ENCODE results near the gene COX7A2. TPM values are rescaled to one million over a fixed set of nuclear protein-coding genes. Genes with fewer than 3 reads are reported as not detected.

COX7A2 gene
- total RNA-seq, 1 donor from 2014 or later = 280 TPM

DNA sequence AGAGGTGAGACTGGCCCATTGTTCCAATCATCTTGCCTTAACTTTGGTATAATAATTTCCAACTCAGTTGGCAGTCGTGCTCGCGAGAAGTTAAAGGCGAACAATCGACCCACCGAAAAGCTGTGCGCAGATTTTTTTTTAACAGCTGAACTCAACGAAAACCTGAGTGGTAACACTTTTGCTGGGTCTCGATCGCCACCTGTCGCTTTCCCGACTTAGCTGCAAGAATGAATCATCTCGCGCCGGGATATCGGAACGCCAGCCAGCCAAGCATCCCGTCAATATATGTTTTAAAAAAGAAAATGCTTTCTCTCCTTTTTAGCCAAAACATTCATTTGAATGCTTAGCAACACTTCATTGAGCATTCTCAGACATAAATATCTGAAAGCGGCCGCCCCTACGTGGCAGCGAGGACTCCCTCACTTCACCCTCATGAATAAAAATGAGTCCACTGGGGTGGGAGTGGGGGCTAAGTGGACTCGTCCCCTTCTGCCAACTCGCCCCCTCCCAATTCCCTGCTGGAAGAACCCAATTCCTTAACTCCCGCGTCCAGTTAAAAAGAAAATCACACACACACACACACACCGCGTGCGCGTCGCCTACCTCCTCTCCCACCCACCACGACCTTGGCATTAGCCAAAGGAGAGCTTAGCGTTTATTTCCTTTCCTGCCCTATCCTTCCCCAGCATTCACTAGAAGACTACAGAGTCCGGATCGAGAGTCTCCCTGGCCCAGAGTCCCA is 39.2 kb downstream of the COX7A2 start:
- Histone ChIP-seq H3K9ac (ENCODE audit: low read depth in 1 of 3, low read length in 3 of 3) (peak overlapping the region; percentile 71 to 77 (median 73)), H3K9me3 (ENCODE audit: control insufficient read depth in 3 of 3, low read length in 3 of 3) (no peaks in the 10 kb centered on the region), H3K27ac (ENCODE audit: low read depth, low read length) (peak overlapping the region; percentile 70), H3K27me3 (ENCODE audit: control insufficient read depth in 3 of 3, insufficient read depth in 3 of 3, low read length in 3 of 3) (peaks cover 32 to 61% (median 59%) of the 10 kb centered on the region in 3 donors), H3K4me3 (ENCODE audit: low read length in 3 of 3) (peak overlapping the region; percentile 72 to 78 (median 74)), H3K36me3 (ENCODE audit: control insufficient read depth in 3 of 3, insufficient read depth in 3 of 3, low read length in 3 of 3) (no peaks in the 10 kb centered on the region), H3K4me1 (ENCODE audit: control insufficient read depth in 3 of 3, insufficient read depth in 3 of 3, low read length in 3 of 3) (peaks cover 26 to 45% (median 35%) of the 10 kb centered on the region in 3 donors)

DNA sequence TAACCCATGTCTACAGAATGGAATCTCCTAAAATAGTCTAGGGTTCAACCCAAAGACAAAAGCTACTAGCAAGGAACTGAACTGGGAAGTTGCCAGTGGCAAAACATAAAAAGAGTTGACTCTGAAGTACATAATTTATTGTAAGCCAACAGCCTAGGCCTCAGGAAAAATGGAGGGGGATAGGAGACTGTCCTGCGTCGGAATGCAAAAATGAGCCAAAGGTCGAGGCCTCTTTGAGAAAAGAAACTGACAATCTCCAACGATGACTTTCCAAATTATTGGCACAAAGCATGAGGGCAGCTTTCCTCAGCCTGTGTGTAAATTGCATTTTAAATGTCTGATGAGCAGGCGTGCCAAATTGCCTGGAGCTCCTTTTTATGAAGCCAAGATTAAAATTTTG is 39.9 kb downstream of the COX7A2 start:
- H3K27me3 ChIP-seq (ENCODE audit: control insufficient read depth in 3 of 3, insufficient read depth in 3 of 3, low read length in 3 of 3) = peaks cover 32 to 59% (median 58%) of the 10 kb centered on the region in 3 donors

DNA sequence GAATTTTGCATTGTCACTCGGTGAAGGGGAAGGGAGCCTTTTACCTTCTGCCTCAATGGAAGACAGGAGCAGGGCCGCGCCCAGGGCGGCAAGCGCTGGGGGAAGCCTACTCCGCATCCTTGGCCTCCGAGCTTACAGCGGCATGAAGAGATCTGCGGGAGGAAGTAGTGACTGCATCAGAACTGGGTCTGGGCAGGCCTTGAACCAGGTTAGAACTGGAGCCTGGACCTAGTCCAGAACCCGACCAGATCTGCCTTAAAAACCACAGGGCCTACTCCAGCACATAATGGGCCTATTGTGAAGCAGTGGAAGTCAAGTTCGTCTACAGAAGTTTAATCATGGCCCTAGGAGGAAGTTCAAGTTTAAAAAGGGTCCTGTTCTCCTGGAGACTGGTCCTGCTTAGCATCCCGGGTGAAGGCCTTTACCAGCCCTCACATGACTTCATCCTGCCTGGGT is 40.9 kb downstream of the COX7A2 start:
- no peak overlapping the region for H3K9ac ChIP-seq (ENCODE audit: low read depth in 1 of 3, low read length in 3 of 3)
- H3K4me1 ChIP-seq (ENCODE audit: control insufficient read depth in 3 of 3, insufficient read depth in 3 of 3, low read length in 3 of 3) = peaks cover 23 to 37% (median 28%) of the 10 kb centered on the region in 3 donors

More for the DNA sequence above, 39.9 kb downstream of the COX7A2 start:
- Histone ChIP-seq H3K9ac (ENCODE audit: low read depth in 1 of 3, low read length in 3 of 3) (no peak overlapping the region), H3K4me3 (ENCODE audit: low read length in 3 of 3) (peak overlapping the region in 2 of 3 donors; percentile 2 to 74), H3K4me1 (ENCODE audit: control insufficient read depth in 3 of 3, insufficient read depth in 3 of 3, low read length in 3 of 3) (peaks cover 25 to 43% (median 34%) of the 10 kb centered on the region in 3 donors), H3K27ac (ENCODE audit: low read depth, low read length) (peak overlapping the region; percentile 70), H3K9me3 (ENCODE audit: control insufficient read depth in 3 of 3, low read length in 3 of 3) (no peaks in the 10 kb centered on the region), H3K36me3 (ENCODE audit: control insufficient read depth in 3 of 3, insufficient read depth in 3 of 3, low read length in 3 of 3) (no peaks in the 10 kb centered on the region)

DNA sequence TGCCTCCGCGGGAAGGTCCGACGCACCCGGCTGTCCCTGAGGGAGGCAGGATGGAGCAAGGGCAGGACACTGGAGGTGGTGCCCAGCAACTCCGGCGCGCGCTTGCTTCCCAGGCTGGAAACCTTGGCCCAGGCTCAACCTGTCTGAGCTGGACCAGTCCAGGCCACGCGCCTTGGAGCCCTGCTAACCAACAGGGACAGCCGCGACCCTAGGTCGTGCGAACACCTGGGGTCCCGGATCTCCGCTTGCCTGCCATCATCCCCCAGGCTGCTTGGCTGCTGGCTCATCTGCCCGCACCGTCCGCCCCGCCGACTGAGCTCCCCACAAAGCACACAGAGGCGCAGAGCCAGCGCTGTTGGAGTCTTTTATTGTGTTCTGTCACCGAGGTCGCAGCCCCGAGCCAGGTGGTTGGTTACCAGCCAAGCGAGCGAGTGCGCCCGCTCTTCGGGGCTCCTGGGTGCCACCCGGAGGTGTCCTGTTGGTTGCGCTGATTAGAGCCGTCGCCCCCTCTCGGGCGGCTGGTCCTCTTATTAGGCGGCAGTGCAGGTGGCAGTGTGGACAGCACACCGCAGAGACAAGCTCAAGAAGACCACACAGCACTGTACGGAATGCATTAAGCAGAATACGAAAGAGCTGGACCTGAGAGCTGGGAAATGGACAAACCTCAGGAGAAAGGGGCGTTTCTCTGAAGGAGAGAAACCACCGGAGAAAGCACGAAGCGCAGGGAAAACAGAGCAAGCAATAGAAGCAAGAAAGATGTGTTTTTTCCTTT is 41.5 kb downstream of the COX7A2 start:
- peak overlapping the region; percentile 38 for H3K27ac ChIP-seq (ENCODE audit: low read depth, low read length)
- H3K4me3 ChIP-seq (ENCODE audit: low read length in 3 of 3) = peak overlapping the region; percentile 49 to 56 (median 49)
- peak overlapping the region; percentile 8 to 33 (median 20) for H3K9ac ChIP-seq (ENCODE audit: low read depth in 1 of 3, low read length in 3 of 3)
- H3K36me3 ChIP-seq (ENCODE audit: control insufficient read depth in 3 of 3, insufficient read depth in 3 of 3, low read length in 3 of 3) = no peaks in the 10 kb centered on the region
- peaks cover 25 to 44% (median 43%) of the 10 kb centered on the region in 3 donors for H3K27me3 ChIP-seq (ENCODE audit: control insufficient read depth in 3 of 3, insufficient read depth in 3 of 3, low read length in 3 of 3)
- peaks cover 23 to 37% (median 28%) of the 10 kb centered on the region in 3 donors for H3K4me1 ChIP-seq (ENCODE audit: control insufficient read depth in 3 of 3, insufficient read depth in 3 of 3, low read length in 3 of 3)
- no peaks in the 10 kb centered on the region for H3K9me3 ChIP-seq (ENCODE audit: control insufficient read depth in 3 of 3, low read length in 3 of 3)

More for the DNA sequence above, 40.9 kb downstream of the COX7A2 start:
- Histone ChIP-seq H3K4me3 (ENCODE audit: low read length in 3 of 3) (peak overlapping the region in 2 of 3 donors; percentile 49 to 56), H3K27ac (ENCODE audit: low read depth, low read length) (peak overlapping the region; percentile 38), H3K36me3 (ENCODE audit: control insufficient read depth in 3 of 3, insufficient read depth in 3 of 3, low read length in 3 of 3) (no peaks in the 10 kb centered on the region), H3K27me3 (ENCODE audit: control insufficient read depth in 3 of 3, insufficient read depth in 3 of 3, low read length in 3 of 3) (peaks cover 30 to 50% (median 49%) of the 10 kb centered on the region in 3 donors), H3K9me3 (ENCODE audit: control insufficient read depth in 3 of 3, low read length in 3 of 3) (no peaks in the 10 kb centered on the region)

DNA sequence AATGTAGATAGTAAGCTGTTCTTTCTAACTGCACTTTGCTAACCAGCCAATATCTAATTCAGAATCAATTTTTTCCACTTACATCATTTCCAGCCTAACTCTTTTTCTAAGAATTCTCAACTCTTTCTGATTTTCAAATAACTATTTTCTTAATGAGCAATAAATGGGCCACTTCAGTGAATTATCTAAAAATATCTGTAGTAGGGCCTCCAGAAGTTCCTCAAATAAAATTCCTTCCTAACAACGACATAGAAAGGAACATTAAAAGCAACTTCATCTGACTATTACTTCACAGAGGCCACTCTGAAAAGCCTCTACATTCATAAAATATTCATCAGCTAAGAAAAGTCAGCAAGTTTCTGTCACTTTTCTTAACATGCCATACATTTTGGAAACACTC is 42.6 kb downstream of the COX7A2 start:
- H3K27ac ChIP-seq (ENCODE audit: low read depth, low read length) = peak overlapping the region; percentile 38
- H3K4me3 ChIP-seq (ENCODE audit: low read length in 3 of 3) = no peak overlapping the region
- H3K36me3 ChIP-seq (ENCODE audit: control insufficient read depth in 3 of 3, insufficient read depth in 3 of 3, low read length in 3 of 3) = no peaks in the 10 kb centered on the region
- H3K9ac ChIP-seq (ENCODE audit: low read depth in 1 of 3, low read length in 3 of 3) = no peak overlapping the region
- peaks cover 20 to 30% (median 23%) of the 10 kb centered on the region in 3 donors for H3K4me1 ChIP-seq (ENCODE audit: control insufficient read depth in 3 of 3, insufficient read depth in 3 of 3, low read length in 3 of 3)
- no peaks in the 10 kb centered on the region for H3K9me3 ChIP-seq (ENCODE audit: control insufficient read depth in 3 of 3, low read length in 3 of 3)
- peaks cover 25 to 35% (median 34%) of the 10 kb centered on the region in 3 donors for H3K27me3 ChIP-seq (ENCODE audit: control insufficient read depth in 3 of 3, insufficient read depth in 3 of 3, low read length in 3 of 3)

DNA sequence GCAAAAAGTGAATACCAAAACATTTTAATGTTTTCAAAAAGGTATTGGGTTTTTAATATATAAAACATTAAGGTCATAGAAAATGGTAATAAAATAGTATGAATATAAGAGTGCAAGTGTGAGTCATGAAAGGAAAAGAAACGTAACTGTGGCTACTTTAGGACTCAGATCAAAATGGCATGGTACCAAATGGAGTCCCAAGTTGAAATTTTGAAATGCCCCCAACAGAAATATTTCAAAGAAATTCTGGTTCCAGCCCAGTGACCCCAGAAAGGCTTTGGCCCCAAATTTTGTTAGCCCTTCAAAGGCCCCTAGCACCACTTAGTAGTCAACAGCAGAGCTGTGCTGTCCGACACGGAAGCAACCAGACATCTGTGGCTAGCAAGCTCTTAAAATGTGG is 43.7 kb downstream of the COX7A2 start:
- Histone ChIP-seq H3K9me3 (ENCODE audit: control insufficient read depth in 3 of 3, low read length in 3 of 3) (no peaks in the 10 kb centered on the region), H3K4me3 (ENCODE audit: low read length in 3 of 3) (no peak overlapping the region), H3K27ac (ENCODE audit: low read depth, low read length) (no peak overlapping the region), H3K36me3 (ENCODE audit: control insufficient read depth in 3 of 3, insufficient read depth in 3 of 3, low read length in 3 of 3) (no peaks in the 10 kb centered on the region), H3K4me1 (ENCODE audit: control insufficient read depth in 3 of 3, insufficient read depth in 3 of 3, low read length in 3 of 3) (peaks cover 9 to 22% (median 11%) of the 10 kb centered on the region in 3 donors), H3K27me3 (ENCODE audit: control insufficient read depth in 3 of 3, insufficient read depth in 3 of 3, low read length in 3 of 3) (peaks cover 23 to 27% (median 24%) of the 10 kb centered on the region in 3 donors), H3K9ac (ENCODE audit: low read depth in 1 of 3, low read length in 3 of 3) (no peak overlapping the region)

DNA sequence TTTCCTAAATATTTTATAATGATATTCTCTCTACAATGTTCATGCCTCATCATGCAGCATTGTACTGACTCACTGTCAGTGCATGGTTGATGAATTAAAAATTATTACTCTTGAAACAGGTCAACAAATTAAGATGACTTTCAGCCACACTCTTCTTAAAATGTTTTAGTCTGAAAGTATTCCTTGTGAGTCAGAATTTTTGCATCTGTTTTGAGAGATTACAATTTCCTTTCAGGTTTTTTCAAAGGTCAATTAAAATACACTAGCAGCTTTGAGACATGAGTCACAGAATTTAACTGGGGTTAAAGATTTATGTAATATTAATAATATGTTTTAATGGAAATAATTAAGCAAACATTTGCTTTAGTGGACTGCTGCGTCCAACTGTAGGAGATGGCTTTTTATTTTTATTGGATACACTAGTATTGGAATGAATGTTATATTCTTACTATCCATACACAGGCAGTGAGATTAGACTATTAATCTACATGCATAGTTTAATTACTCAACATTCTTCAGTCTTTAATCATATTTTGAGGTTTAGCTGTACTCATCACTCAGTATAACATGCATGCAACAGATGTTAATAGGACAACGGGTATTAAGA is 47.4 kb downstream of the COX7A2 start:
- no peaks in the 10 kb centered on the region for H3K9me3 ChIP-seq (ENCODE audit: control insufficient read depth in 3 of 3, low read length in 3 of 3)
- no peaks in the 10 kb centered on the region for H3K4me1 ChIP-seq (ENCODE audit: control insufficient read depth in 3 of 3, insufficient read depth in 3 of 3, low read length in 3 of 3)
- H3K36me3 ChIP-seq (ENCODE audit: control insufficient read depth in 3 of 3, insufficient read depth in 3 of 3, low read length in 3 of 3) = no peaks in the 10 kb centered on the region
- H3K9ac ChIP-seq (ENCODE audit: low read depth in 1 of 3, low read length in 3 of 3) = no peak overlapping the region
- no peak overlapping the region for H3K4me3 ChIP-seq (ENCODE audit: low read length in 3 of 3)
- no peaks in the 10 kb centered on the region for H3K27me3 ChIP-seq (ENCODE audit: control insufficient read depth in 3 of 3, insufficient read depth in 3 of 3, low read length in 3 of 3)
- no peak overlapping the region for H3K27ac ChIP-seq (ENCODE audit: low read depth, low read length)

DNA sequence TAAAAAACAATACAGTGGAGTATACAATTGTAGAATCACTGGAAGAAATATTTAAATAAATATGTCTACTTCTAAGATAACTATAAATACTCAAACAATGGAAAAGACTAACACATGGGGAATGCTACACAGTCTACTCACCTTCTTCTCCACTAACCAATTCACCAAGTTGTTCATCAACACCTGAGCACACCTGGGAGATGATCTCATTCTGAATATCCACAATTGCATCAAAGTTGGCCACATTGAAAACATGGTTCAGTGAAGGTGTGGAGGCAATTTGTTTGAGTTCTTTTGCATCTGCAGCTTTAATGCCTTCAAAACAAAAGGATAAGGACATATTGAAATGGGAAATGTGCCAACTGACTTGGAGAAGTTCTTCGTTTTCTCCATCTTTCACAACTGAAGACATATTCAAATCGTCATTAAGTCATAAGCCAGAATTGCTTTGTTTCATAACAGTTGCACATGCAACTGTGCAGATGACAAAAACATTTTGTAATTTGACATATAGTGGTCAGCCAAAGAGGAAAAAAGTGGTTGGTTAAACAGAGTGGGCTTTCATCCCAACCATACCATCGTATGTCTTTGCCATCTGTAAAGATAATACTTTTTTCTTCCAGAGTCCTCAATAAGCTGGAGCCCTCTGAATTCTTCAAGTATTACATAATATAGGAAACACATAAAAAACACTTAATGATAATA is 55.2 kb downstream of the COX7A2 start:
- Histone ChIP-seq H3K4me3 (ENCODE audit: low read length in 3 of 3) (no peak overlapping the region), H3K36me3 (ENCODE audit: control insufficient read depth in 3 of 3, insufficient read depth in 3 of 3, low read length in 3 of 3) (peaks cover 0 to 5% (median 0%) of the 10 kb centered on the region in 3 donors), H3K4me1 (ENCODE audit: control insufficient read depth in 3 of 3, insufficient read depth in 3 of 3, low read length in 3 of 3) (no peaks in the 10 kb centered on the region), H3K9ac (ENCODE audit: low read depth in 1 of 3, low read length in 3 of 3) (no peak overlapping the region), H3K27me3 (ENCODE audit: control insufficient read depth in 3 of 3, insufficient read depth in 3 of 3, low read length in 3 of 3) (no peaks in the 10 kb centered on the region), H3K9me3 (ENCODE audit: control insufficient read depth in 3 of 3, low read length in 3 of 3) (no peaks in the 10 kb centered on the region), H3K27ac (ENCODE audit: low read depth, low read length) (no peak overlapping the region)

All from skeletal muscle tissue (tissue), 4 donors.